Measurements from ENCODE around the gene RNF31.

RNF31 gene

GRCh38 chr14:24129410-24129998, 17.8 kb upstream of the RNF31 start:
- DNase-seq: no peak
- no peak overlapping the region for H3K27ac Mint-ChIP-seq
- peaks cover 3% of the 10 kb centered on the region for H3K27me3 Mint-ChIP-seq (ENCODE audit: low read depth, poor library complexity)
- peaks cover 28% of the 10 kb centered on the region for H3K4me1 Mint-ChIP-seq
- TF ChIP-seq CTCF (IDR thresholded peaks at IDR 0.05): no peak
- no peak overlapping the region for H3K4me3 Mint-ChIP-seq
- no peaks in the 10 kb centered on the region for H3K9me3 Mint-ChIP-seq
- H3K36me3 Mint-ChIP-seq (ENCODE audit: low read depth): peaks cover 5% of the 10 kb centered on the region

- peaks cover 10% of the 10 kb centered on the region for H3K27me3 Mint-ChIP-seq (ENCODE audit: low read depth, poor library complexity)
- no peak within 1 kb of the TSS for H3K4me3 Mint-ChIP-seq
- peaks cover 32% of the 10 kb centered on the region for H3K4me1 Mint-ChIP-seq
These were observed 16.9 kb upstream of the RNF31 start, which contains the start of gene FITM1 for GRCh38 chr14:24130380-24130716. FITM1 (plus strand) TSS chr14:24130659; CDS start chr14:24131564, 905 bp downstream.

GRCh38 chr14:24130717-24131548, 16.4 kb upstream of the RNF31 start:
- peaks cover 13% of the 10 kb centered on the region for H3K27me3 Mint-ChIP-seq (ENCODE audit: low read depth, poor library complexity)
- no peaks in the 10 kb centered on the region for H3K36me3 Mint-ChIP-seq (ENCODE audit: low read depth)
- no peaks in the 10 kb centered on the region for H3K9me3 Mint-ChIP-seq
- no peak for DNase-seq
- H3K27ac Mint-ChIP-seq: peak overlapping the region; percentile 73
- no peak overlapping the region for H3K4me3 Mint-ChIP-seq
- peaks cover 34% of the 10 kb centered on the region for H3K4me1 Mint-ChIP-seq
- no peak for TF ChIP-seq CTCF (IDR thresholded peaks at IDR 0.05)

More at GRCh38 chr14:24130380-24130716, 16.9 kb upstream of the RNF31 start, which contains the start of gene FITM1:
- Mint-ChIP-seq H3K36me3 (ENCODE audit: low read depth) (peaks cover under 1% of the 10 kb centered on the region), H3K27ac (peak within 1 kb of the TSS; percentile 73), H3K9me3 (no peaks in the 10 kb centered on the region)
- no peak for DNase-seq
- TF ChIP-seq CTCF (IDR thresholded peaks at IDR 0.05): no peak

- H3K36me3 Mint-ChIP-seq (ENCODE audit: low read depth): no peaks in the 10 kb centered on the region
These were observed 15.7 kb upstream of the RNF31 start for GRCh38 chr14:24131549-24131966.

GRCh38 chr14:24132061-24132685, 15.1 kb upstream of the RNF31 start:
- Mint-ChIP-seq H3K36me3 (ENCODE audit: low read depth) (peaks cover 2% of the 10 kb centered on the region), H3K27me3 (ENCODE audit: low read depth, poor library complexity) (peaks cover 19% of the 10 kb centered on the region), H3K4me1 (peaks cover 42% of the 10 kb centered on the region), H3K9me3 (no peaks in the 10 kb centered on the region), H3K27ac (peak overlapping the region; percentile 68), H3K4me3 (no peak overlapping the region)
- TF ChIP-seq CTCF (IDR thresholded peaks at IDR 0.05): no peak
- DNase-seq: no peak

More at GRCh38 chr14:24131549-24131966, 15.7 kb upstream of the RNF31 start:
- H3K9me3 Mint-ChIP-seq: no peaks in the 10 kb centered on the region
- peaks cover 13% of the 10 kb centered on the region for H3K27me3 Mint-ChIP-seq (ENCODE audit: low read depth, poor library complexity)
- TF ChIP-seq CTCF (IDR thresholded peaks at IDR 0.05): no peak
- H3K4me3 Mint-ChIP-seq: no peak overlapping the region
- H3K4me1 Mint-ChIP-seq: peaks cover 36% of the 10 kb centered on the region
- DNase-seq: no peak
- no peak overlapping the region for H3K27ac Mint-ChIP-seq
